GM04504 (cell line): Measurements from ENCODE around the gene KRTAP5-2.
"Not testable (repeated sequence)": the region's sequence is repeated elsewhere in the genome, so short reads cannot be mapped to it uniquely, and the experiment has no call there.

Experiments
- DNase-seq: peaks from one replicate; pipeline ENCODE4 v3.0.0-alpha.2; 2012; ENCODE audit warnings: low read depth

Gene KRTAP5-2

GRCh38 chr11:1628506-1629325 is 30.6 kb upstream of the KRTAP5-2 start:
- no peak for DNase-seq

- no peak for DNase-seq
Measured at GRCh38 chr11:1625541-1625940, 27.4 kb upstream of the KRTAP5-2 start.

GRCh38 chr11:1624621-1625020 is 26.5 kb upstream of the KRTAP5-2 start:
- DNase-seq, result no peak

- no peak for DNase-seq
Measured at GRCh38 chr11:1623716-1624115, 25.6 kb upstream of the KRTAP5-2 start.

GRCh38 chr11:1622086-1622485 is 24.0 kb upstream of the KRTAP5-2 start, which contains the start of gene KRTAP5-4:
Gene KRTAP5-4 (minus strand): TSS chr11:1622138. CDS start chr11:1622093, 45 bp downstream.
- DNase-seq, result no peak

- DNase-seq, result no peak
Measured at GRCh38 chr11:1619449-1619848, 21.4 kb upstream of the KRTAP5-2 start.

GRCh38 chr11:1618231-1618630 is 20.1 kb upstream of the KRTAP5-2 start:
- no peak for DNase-seq

GRCh38 chr11:1608363-1608762 is 10.3 kb upstream of the KRTAP5-2 start, which contains the start of gene KRTAP5-3:
Gene KRTAP5-3 (minus strand): TSS chr11:1608463. CDS start chr11:1608385, 78 bp downstream.
- DNase-seq, result no peak

- not testable (repeated sequence) for DNase-seq
Measured at GRCh38 chr11:1607901-1608300, 9.8 kb upstream of the KRTAP5-2 start.

- DNase-seq, result not testable (repeated sequence)
Measured at GRCh38 chr11:1607156-1607845, 9.2 kb upstream of the KRTAP5-2 start.

GRCh38 chr11:1605923-1606322 is 7.8 kb upstream of the KRTAP5-2 start:
- not testable (repeated sequence) for DNase-seq

- DNase-seq, result no peak
Measured at GRCh38 chr11:1604711-1605110, 6.6 kb upstream of the KRTAP5-2 start.

GRCh38 chr11:1604181-1604580 is 6.1 kb upstream of the KRTAP5-2 start:
- no peak for DNase-seq

- DNase-seq, result no peak
Measured at GRCh38 chr11:1603629-1604028, 5.5 kb upstream of the KRTAP5-2 start.

- not testable (repeated sequence) for DNase-seq
Measured at GRCh38 chr11:1601663-1602062, 3.6 kb upstream of the KRTAP5-2 start.

GRCh38 chr11:1600626-1601025 is 2.5 kb upstream of the KRTAP5-2 start:
- no peak for DNase-seq

GRCh38 chr11:1598816-1599215 is 722 bp upstream of the KRTAP5-2 start:
- no peak for DNase-seq

GRCh38 chr11:1598406-1598805 is 312 bp upstream of the KRTAP5-2 start:
- DNase-seq, result not testable (repeated sequence)

GRCh38 chr11:1597331-1597993 is 632 bp downstream of the KRTAP5-2 start:
- DNase-seq, result no peak

- DNase-seq, result not testable (repeated sequence)
Measured at GRCh38 chr11:1596576-1597121, 1.4 kb downstream of the KRTAP5-2 start.

- not testable (repeated sequence) for DNase-seq
Measured at GRCh38 chr11:1595994-1596575, 2.0 kb downstream of the KRTAP5-2 start.

GRCh38 chr11:1592628-1593027 is 5.5 kb downstream of the KRTAP5-2 start:
- DNase-seq, result no peak
